ENCODE data around the gene MCEE. TPM values are rescaled to one million over a fixed set of nuclear protein-coding genes. Genes with fewer than 3 reads are reported as not detected.
A peak's percentile ranks its signal among the peaks of the same experiment; 100 is the strongest.

The MCEE gene
- total and polyA plus RNA-seq, 2 donors (not counting 3 experiments of a cell fraction or from before 2014, with no cell fraction given): 4.0 to 9.9 TPM

GRCh38 chr2:71130905-71131244 is 846 bp upstream of the MCEE start:
- CTCF ChIA-PET: interaction anchor here (0.8 to 1.2 kb wide), 6 partner anchors 17 to 60 kb away, joined by 3 to 8 read pairs (median 3); no protein-coding TSS in a partner anchor
- DNase-seq (ENCODE audit: low read depth, low spot score): no peak
- peak; percentile 21 for FAIRE-seq
- Histone ChIP-seq H3K79me2 (ENCODE audit: control insufficient read depth, insufficient read depth, low read length) (peaks cover 36% of the 10 kb centered on the region), H3K27ac (ENCODE audit: insufficient read depth, low read depth, low read length) (peak overlapping the region; percentile 72), H3K4me1 (ENCODE audit: control insufficient read depth, extremely low read depth, insufficient read depth, low read length) (peaks cover 16% of the 10 kb centered on the region), H3K4me3 (replicated peaks in 1 of 3; ENCODE audit: insufficient read depth in 1 of 3, low read depth in 1 of 3, low read length in 3 of 3) (peak overlapping the region; percentile 53 to 92 (median 90)), H3K27me3 (ENCODE audit: control insufficient read depth in 2 of 2, insufficient read depth in 2 of 2, low read length in 2 of 2) (no peaks in the 10 kb centered on the region), H3K9me3 (replicated peaks; ENCODE audit: control insufficient read depth, insufficient read depth, low read length) (no peaks in the 10 kb centered on the region), H3K9me1 (replicated peaks; ENCODE audit: control insufficient read depth, extremely low read depth, insufficient read depth, low read length) (no peaks in the 10 kb centered on the region), H3K4me2 (ENCODE audit: insufficient read depth, low read length) (peak overlapping the region; percentile 96), H3K36me3 (ENCODE audit: control insufficient read depth in 2 of 2, extremely low read depth in 1 of 2, insufficient read depth in 2 of 2, low read length in 2 of 2) (peaks cover 4 to 7% of the 10 kb centered on the region in 2 experiments), H2AFZ (ENCODE audit: low read depth, low read length) (no peak overlapping the region), H3K9ac (replicated peaks; ENCODE audit: extremely low read depth, insufficient read depth, low read length) (peak overlapping the region; percentile 73), H4K20me1 (replicated peaks; ENCODE audit: control insufficient read depth, extremely low read depth, insufficient read depth, low read length) (no peaks in the 10 kb centered on the region)
- intact Hi-C loops (cut with micrococcal nuclease): loop anchor here (1.0 to 5.0 kb wide), 4 partner anchors 31 to 139 kb away; partner anchors contain the start of genes NAGK, PAIP2B and TEX261
- dilution Hi-C loops (cut with MboI; ENCODE audit: extremely low pct_ligation_motif_present, low sequenced_read_pairs): no loop called here
- POLR2A ChIA-PET: interaction anchor here (0.7 to 0.8 kb wide), 2 partner anchors 18 to 20 kb away, joined by 3 read pairs; no protein-coding TSS in a partner anchor
- BruUV-seq (replicated peaks): TSS peak; percentile 51
- no peak for TF ChIP-seq FOS (IDR thresholded peaks at IDR 0.05; ENCODE audit: borderline replicate concordance, insufficient read depth, low read length)
- TF ChIP-seq POLR2A (IDR thresholded peaks at IDR 0.05; ENCODE audit: low read depth, low read length): no peak
- no peak for TF ChIP-seq MYC (IDR thresholded peaks at IDR 0.05; ENCODE audit: low read depth, low read length)
- TF ChIP-seq GATA2 (IDR thresholded peaks at IDR 0.05; ENCODE audit: insufficient read depth, insufficient read length, low read depth, low read length): no peak
- no peak for TF ChIP-seq POLR2AphosphoS5 (IDR thresholded peaks at IDR 0.05; ENCODE audit: insufficient read depth, low read depth, low read length)
- TF ChIP-seq, protein P1, sequence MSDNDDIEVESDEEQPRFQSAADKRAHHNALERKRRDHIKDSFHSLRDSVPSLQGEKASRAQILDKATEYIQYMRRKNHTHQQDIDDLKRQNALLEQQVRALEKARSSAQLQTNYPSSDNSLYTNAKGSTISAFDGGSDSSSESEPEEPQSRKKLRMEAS (IDR thresholded peaks at IDR 0.05; ENCODE audit: insufficient read depth, insufficient read length): no peak
- TF ChIP-seq JUN (IDR thresholded peaks at IDR 0.05; ENCODE audit: borderline replicate concordance, insufficient read depth, insufficient read length, low read depth): no peak
- no peak for TF ChIP-seq CTCF (IDR thresholded peaks at IDR 0.05; ENCODE audit: extremely low read depth in 1 of 2, insufficient read depth in 1 of 2, low read depth in 1 of 2, low read length in 2 of 2)
- TF ChIP-seq EZH2 (IDR thresholded peaks at IDR 0.05; ENCODE audit: borderline replicate concordance, low read depth, low read length, severe bottlenecking): no peak
